HuH-7.5 (cell line): ENCODE data around the gene ACSL6.

Source experiments
- DNase-seq: peaks from one replicate; pipeline ENCODE4 v3.0.0; 2011; ENCODE audit warnings: low spot score

The ACSL6 gene

GRCh38 chr5:132011622-132012343, at the start of gene ACSL6:
ACSL6 (minus strand) TSS chr5:132011658; CDS start chr5:132011553, 105 bp downstream.
- DNase-seq, result peak; percentile 32

- no peak for DNase-seq
Measured at GRCh38 chr5:132060501-132061161, 49.2 kb upstream of the ACSL6 start, which contains the start of gene IL3. IL3 (plus strand) TSS chr5:132060655; CDS start chr5:132060707, 52 bp downstream.

GRCh38 chr5:132059696-132060500, 48.4 kb upstream of the ACSL6 start:
- no peak for DNase-seq

GRCh38 chr5:132059043-132059695, 47.7 kb upstream of the ACSL6 start:
- DNase-seq, result no peak

- no peak for DNase-seq
Measured at GRCh38 chr5:132058646-132059042, 47.2 kb upstream of the ACSL6 start.

- DNase-seq, result no peak
Measured at GRCh38 chr5:132057498-132058255, 46.2 kb upstream of the ACSL6 start.

GRCh38 chr5:132056610-132057497, 45.4 kb upstream of the ACSL6 start:
- no peak for DNase-seq

- DNase-seq, result no peak
Measured at GRCh38 chr5:132055808-132056609, 44.6 kb upstream of the ACSL6 start.

GRCh38 chr5:132055441-132055807, 44.0 kb upstream of the ACSL6 start:
- no peak for DNase-seq

GRCh38 chr5:132054697-132055440, 43.4 kb upstream of the ACSL6 start:
- no peak for DNase-seq

- no peak for DNase-seq
Measured at GRCh38 chr5:132054031-132054696, 42.7 kb upstream of the ACSL6 start.

- no peak for DNase-seq
Measured at GRCh38 chr5:132053483-132053882, 42.0 kb upstream of the ACSL6 start.

- DNase-seq, result no peak
Measured at GRCh38 chr5:132052520-132052919, 41.1 kb upstream of the ACSL6 start.

GRCh38 chr5:132050661-132051552, 39.4 kb upstream of the ACSL6 start:
- no peak for DNase-seq

GRCh38 chr5:132050136-132050535, 38.7 kb upstream of the ACSL6 start:
- no peak for DNase-seq

- no peak for DNase-seq
Measured at GRCh38 chr5:132049559-132049958, 38.1 kb upstream of the ACSL6 start.

- DNase-seq, result no peak
Measured at GRCh38 chr5:132049093-132049492, 37.6 kb upstream of the ACSL6 start.
